ENCODE results near the gene MGAT1. TPM values are rescaled to one million over a fixed set of nuclear protein-coding genes. Genes with fewer than 3 reads are reported as not detected.

The MGAT1 gene
- polyA plus RNA-seq, 3 donors, result 231 to 523 (median 385) TPM

DNA sequence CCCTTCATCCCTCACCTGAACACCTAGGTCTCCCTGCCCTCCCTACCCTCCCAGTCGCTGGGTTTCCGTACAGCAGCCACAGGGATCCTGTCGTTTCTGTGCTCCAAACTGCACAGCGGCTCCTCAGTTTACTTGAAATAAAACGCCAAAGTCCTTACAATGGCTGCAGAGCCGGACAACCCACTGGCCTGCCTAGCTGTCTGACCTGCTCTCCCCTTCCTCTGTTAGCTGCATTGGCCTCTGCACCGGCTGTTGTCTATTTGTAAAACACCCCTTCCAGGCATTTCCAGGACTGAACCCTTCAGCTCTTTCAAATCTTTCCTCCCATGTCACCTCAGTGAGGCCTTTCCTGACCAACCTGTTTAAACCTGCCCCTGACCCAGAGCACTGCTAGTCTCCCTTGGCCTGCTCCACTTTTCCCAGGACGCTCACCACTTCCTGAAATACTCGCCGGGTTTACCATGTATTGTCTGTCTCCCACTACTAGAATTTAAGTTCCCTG is 9.1 kb upstream of the MGAT1 start:
- peaks cover 27 to 36% of the 10 kb centered on the region in 2 donors for H3K36me3 Mint-ChIP-seq
- peaks cover 78% of the 10 kb centered on the region for H3K4me1 Mint-ChIP-seq
- TF ChIP-seq, protein P1, sequence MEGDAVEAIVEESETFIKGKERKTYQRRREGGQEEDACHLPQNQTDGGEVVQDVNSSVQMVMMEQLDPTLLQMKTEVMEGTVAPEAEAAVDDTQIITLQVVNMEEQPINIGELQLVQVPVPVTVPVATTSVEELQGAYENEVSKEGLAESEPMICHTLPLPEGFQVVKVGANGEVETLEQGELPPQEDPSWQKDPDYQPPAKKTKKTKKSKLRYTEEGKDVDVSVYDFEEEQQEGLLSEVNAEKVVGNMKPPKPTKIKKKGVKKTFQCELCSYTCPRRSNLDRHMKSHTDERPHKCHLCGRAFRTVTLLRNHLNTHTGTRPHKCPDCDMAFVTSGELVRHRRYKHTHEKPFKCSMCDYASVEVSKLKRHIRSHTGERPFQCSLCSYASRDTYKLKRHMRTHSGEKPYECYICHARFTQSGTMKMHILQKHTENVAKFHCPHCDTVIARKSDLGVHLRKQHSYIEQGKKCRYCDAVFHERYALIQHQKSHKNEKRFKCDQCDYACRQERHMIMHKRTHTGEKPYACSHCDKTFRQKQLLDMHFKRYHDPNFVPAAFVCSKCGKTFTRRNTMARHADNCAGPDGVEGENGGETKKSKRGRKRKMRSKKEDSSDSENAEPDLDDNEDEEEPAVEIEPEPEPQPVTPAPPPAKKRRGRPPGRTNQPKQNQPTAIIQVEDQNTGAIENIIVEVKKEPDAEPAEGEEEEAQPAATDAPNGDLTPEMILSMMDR (IDR thresholded peaks at IDR 0.05), result no peak
- H2AFZ ChIP-seq (ENCODE audit: insufficient read depth, low read depth, low read length, poor library complexity, severe bottlenecking), result no peak overlapping the region
- no peak for DNase-seq
- peaks cover 85% of the 10 kb centered on the region for H3K79me2 ChIP-seq (ENCODE audit: insufficient read depth, low read length)
- no peaks in the 10 kb centered on the region for H3K9me3 Mint-ChIP-seq
- intact Hi-C loops (cut with micrococcal nuclease), result no loop called here
- peak overlapping the region; percentile 92 for H3K4me2 ChIP-seq (replicated peaks; ENCODE audit: extremely low read depth, low read length, poor library complexity, severe bottlenecking)
- peak overlapping the region; percentile 90 to 100 (median 97) for H3K27ac Mint-ChIP-seq
- H3K36me3 ChIP-seq (replicated peaks in 1 of 2; ENCODE audit: control insufficient read depth in 1 of 2, insufficient read depth in 2 of 2, low read length in 2 of 2), result peaks cover 0 to 5% of the 10 kb centered on the region in 2 donors
- H3K4me3 ChIP-seq (replicated peaks in 1 of 3; ENCODE audit: low read depth in 2 of 3, low read length in 3 of 3), result peak overlapping the region; percentile 52 to 98 (median 58)
- H3K27me3 ChIP-seq (ENCODE audit: control insufficient read depth in 2 of 2, insufficient read depth in 2 of 2, low read length in 2 of 2), result no peaks in the 10 kb centered on the region
- H3K27ac ChIP-seq (ENCODE audit: low read depth in 1 of 2, low read length in 2 of 2), result peak overlapping the region; percentile 95 to 98
- H3K27me3 Mint-ChIP-seq (ENCODE audit: low read depth in 3 of 3), result peaks cover 0 to 5% (median 0%) of the 10 kb centered on the region in 3 donors
- 84% methylated on average over 8 of the region's 10 CpGs for WGBS (ENCODE audit: insufficient coverage)
- no peaks in the 10 kb centered on the region for H3K9me3 ChIP-seq (replicated peaks in 1 of 2; ENCODE audit: control insufficient read depth in 1 of 2, insufficient read depth in 1 of 2, low read length in 2 of 2)
- H3K4me1 ChIP-seq (ENCODE audit: control insufficient read depth in 1 of 2, insufficient read depth in 2 of 2, low read length in 2 of 2), result peaks cover 80 to 94% of the 10 kb centered on the region in 2 donors
- H3K4me3 Mint-ChIP-seq, result peak overlapping the region; percentile 80 to 90
- peak overlapping the region; percentile 80 for H3K9ac ChIP-seq (ENCODE audit: insufficient read depth, low read length, poor library complexity, severe bottlenecking)
- H4K20me1 ChIP-seq (ENCODE audit: insufficient read depth, low read length), result peaks cover 24% of the 10 kb centered on the region

DNA sequence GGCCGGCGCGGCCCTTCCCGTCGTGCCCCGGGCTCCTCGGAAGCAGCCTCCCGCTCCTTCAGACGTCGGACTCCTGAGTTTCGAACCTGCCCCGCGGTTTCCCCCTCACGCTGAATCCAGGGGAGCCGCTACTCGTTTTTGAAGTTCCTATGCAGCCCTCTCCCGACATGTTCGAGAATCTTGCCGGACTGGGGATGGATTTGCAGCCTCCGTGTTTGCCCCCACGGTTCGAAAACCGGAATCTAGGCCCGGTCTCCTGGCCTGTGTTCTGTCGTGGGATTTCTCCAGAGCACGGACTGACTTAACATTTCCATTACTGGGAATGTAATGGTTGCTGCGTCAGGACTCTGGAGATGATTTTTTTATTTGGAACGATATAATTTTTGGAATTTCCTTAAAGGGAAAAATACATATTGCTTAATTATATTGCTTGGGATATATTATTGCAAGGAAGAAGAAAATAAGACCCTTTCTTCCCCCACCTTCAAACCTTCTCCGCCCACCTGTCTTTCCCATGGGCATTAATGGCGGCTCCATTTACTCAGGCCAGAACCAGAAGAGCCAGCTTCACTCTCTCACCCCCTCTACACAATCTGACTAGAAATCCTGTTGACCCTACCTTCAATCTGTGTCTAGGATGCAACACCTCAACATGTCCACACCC is 8.5 kb upstream of the MGAT1 start:
- Histone ChIP-seq H2AFZ (ENCODE audit: insufficient read depth, low read depth, low read length, poor library complexity, severe bottlenecking) (peak overlapping the region; percentile 80), H3K4me3 (replicated peaks in 1 of 3; ENCODE audit: low read depth in 2 of 3, low read length in 3 of 3) (peak overlapping the region; percentile 52 to 98 (median 58)), H3K79me2 (ENCODE audit: insufficient read depth, low read length) (peaks cover 85% of the 10 kb centered on the region), H3K9ac (ENCODE audit: insufficient read depth, low read length, poor library complexity, severe bottlenecking) (peak overlapping the region; percentile 80), H3K9me3 (replicated peaks in 1 of 2; ENCODE audit: control insufficient read depth in 1 of 2, insufficient read depth in 1 of 2, low read length in 2 of 2) (no peaks in the 10 kb centered on the region), H3K4me1 (ENCODE audit: control insufficient read depth in 1 of 2, insufficient read depth in 2 of 2, low read length in 2 of 2) (peaks cover 80 to 94% of the 10 kb centered on the region in 2 donors), H3K4me2 (replicated peaks; ENCODE audit: extremely low read depth, low read length, poor library complexity, severe bottlenecking) (peak overlapping the region; percentile 92), H3K36me3 (replicated peaks in 1 of 2; ENCODE audit: control insufficient read depth in 1 of 2, insufficient read depth in 2 of 2, low read length in 2 of 2) (peaks cover 0 to 5% of the 10 kb centered on the region in 2 donors), H4K20me1 (ENCODE audit: insufficient read depth, low read length) (peaks cover 24% of the 10 kb centered on the region), H3K27ac (ENCODE audit: low read depth in 1 of 2, low read length in 2 of 2) (peak overlapping the region; percentile 95 to 98), H3K27me3 (ENCODE audit: control insufficient read depth in 2 of 2, insufficient read depth in 2 of 2, low read length in 2 of 2) (no peaks in the 10 kb centered on the region)
- peaks cover 0 to 5% (median 0%) of the 10 kb centered on the region in 3 donors for H3K27me3 Mint-ChIP-seq (ENCODE audit: low read depth in 3 of 3)
- TF ChIP-seq, protein P1 (IDR thresholded peaks at IDR 0.05), result no peak
- peaks cover 80% of the 10 kb centered on the region for H3K4me1 Mint-ChIP-seq
- WGBS (ENCODE audit: insufficient coverage), result 8% methylated on average over 24 of the region's 30 CpGs
- H3K4me3 Mint-ChIP-seq, result peak overlapping the region; percentile 80 to 90
- intact Hi-C loops (cut with micrococcal nuclease), result no loop called here
- H3K9me3 Mint-ChIP-seq, result no peaks in the 10 kb centered on the region
- H3K36me3 Mint-ChIP-seq, result peaks cover 27 to 37% of the 10 kb centered on the region in 2 donors
- peak overlapping the region; percentile 90 to 100 (median 97) for H3K27ac Mint-ChIP-seq
- no peak for DNase-seq
